ENCODE measurements around the gene STRN4. TPM values are rescaled to one million over a fixed set of nuclear protein-coding genes. Genes with fewer than 3 reads are reported as not detected.
"Not testable (repeated sequence)": the region's sequence is repeated elsewhere in the genome, so short reads cannot be mapped to it uniquely, and the experiment has no call there.

STRN4 gene
- polyA plus RNA-seq, 1 donor from 2014 or later = 153 TPM

DNA sequence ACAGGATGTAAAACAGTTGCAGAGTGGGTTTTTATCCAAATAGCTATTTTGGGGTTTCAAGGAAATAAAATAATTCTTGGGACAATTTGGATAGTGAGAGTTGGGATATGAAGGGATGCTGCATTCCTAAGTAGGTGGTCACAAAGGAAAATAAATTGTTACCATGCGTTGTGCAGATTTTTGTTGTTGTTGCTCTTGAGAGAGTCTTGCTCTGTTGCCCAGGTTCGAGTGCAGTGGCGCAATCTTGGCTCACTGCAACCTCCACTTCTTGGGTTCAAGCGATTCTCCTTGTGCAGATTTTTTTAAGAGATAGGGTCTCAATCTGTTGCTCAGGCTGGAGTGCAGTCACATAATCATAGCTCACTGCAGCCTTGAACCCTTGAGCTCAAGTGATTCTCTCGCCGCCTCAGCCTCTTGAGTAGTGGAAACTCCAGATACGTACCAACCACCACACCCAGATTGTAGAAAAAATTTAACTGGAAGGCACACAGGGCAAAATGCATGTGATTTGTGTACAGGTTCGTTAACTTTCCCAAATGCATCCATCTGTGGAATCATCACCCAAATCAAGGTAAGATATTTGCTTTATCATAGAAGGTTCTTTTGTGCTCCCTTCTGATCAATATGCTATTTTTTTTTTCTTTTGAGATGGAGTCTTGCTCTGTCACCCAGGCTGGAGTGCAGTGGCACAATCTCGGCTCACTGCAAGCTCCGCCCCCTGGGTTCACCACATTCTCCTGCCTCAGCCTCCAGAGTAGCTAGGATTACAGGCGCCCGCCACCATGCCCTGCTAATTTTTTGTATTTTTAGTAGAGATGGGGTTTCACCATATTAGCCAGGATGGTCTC lies 26.1 kb upstream of the STRN4 start:
- Histone ChIP-seq H3K79me2 (replicated peaks; ENCODE audit: insufficient read depth, low read length) (no peaks in the 10 kb centered on the region), H3K27ac (ENCODE audit: low read length) (no peak overlapping the region), H2AFZ (ENCODE audit: low read depth, low read length) (no peak overlapping the region), H3K9ac (ENCODE audit: low read length) (no peak overlapping the region), H3K4me2 (ENCODE audit: low read length) (no peak overlapping the region), H3K9me3 (ENCODE audit: low read length) (no peaks in the 10 kb centered on the region), H3F3A (ENCODE audit: insufficient read depth, low read length, poor library complexity, severe bottlenecking) (no peaks in the 10 kb centered on the region), H3K36me3 (ENCODE audit: insufficient read depth, low read length) (no peaks in the 10 kb centered on the region), H3K27me3 (ENCODE audit: insufficient read depth, low read depth, low read length) (no peaks in the 10 kb centered on the region), H3K4me3 (ENCODE audit: low read length) (no peak overlapping the region), H3K9me2 (ENCODE audit: insufficient read depth, low read length) (no peaks in the 10 kb centered on the region), H4K20me1 (ENCODE audit: insufficient read depth) (no peaks in the 10 kb centered on the region)
- TF ChIP-seq RAD21 (conservative IDR thresholded peaks at IDR 0.05) = no peak

DNA sequence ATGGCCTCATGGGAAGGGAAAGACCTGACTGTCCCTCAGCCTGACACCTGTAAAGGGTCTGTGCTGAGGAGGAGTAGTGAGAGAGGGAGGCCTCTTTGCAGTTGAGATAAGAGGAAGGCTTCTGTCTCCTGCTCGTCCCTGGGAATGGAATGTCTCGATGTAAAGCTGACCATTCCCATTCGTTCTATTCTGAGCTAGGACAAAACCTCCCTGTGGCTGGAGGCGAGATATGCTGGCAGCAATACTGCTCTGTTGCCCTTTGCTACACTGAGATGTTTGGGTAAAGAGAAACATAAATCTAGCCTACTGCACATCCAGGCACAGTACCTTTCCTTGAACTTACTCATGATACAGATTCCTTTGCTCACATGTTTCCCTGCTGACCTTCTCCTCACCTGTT lies 22.5 kb upstream of the STRN4 start:
- H3K27ac ChIP-seq (ENCODE audit: low read length); H4K20me1 ChIP-seq (ENCODE audit: insufficient read depth); H3K27me3 ChIP-seq (ENCODE audit: insufficient read depth, low read depth, low read length); H3K9me3 ChIP-seq (ENCODE audit: low read length); H2AFZ ChIP-seq (ENCODE audit: low read depth, low read length); H3K9me2 ChIP-seq (ENCODE audit: insufficient read depth, low read length); H3K79me2 ChIP-seq (replicated peaks; ENCODE audit: insufficient read depth, low read length); H3K36me3 ChIP-seq (ENCODE audit: insufficient read depth, low read length); H3F3A ChIP-seq (ENCODE audit: insufficient read depth, low read length, poor library complexity, severe bottlenecking); H3K9ac ChIP-seq (ENCODE audit: low read length); H3K4me3 ChIP-seq (ENCODE audit: low read length); H3K4me2 ChIP-seq (ENCODE audit: low read length): not testable (repeated sequence)

DNA sequence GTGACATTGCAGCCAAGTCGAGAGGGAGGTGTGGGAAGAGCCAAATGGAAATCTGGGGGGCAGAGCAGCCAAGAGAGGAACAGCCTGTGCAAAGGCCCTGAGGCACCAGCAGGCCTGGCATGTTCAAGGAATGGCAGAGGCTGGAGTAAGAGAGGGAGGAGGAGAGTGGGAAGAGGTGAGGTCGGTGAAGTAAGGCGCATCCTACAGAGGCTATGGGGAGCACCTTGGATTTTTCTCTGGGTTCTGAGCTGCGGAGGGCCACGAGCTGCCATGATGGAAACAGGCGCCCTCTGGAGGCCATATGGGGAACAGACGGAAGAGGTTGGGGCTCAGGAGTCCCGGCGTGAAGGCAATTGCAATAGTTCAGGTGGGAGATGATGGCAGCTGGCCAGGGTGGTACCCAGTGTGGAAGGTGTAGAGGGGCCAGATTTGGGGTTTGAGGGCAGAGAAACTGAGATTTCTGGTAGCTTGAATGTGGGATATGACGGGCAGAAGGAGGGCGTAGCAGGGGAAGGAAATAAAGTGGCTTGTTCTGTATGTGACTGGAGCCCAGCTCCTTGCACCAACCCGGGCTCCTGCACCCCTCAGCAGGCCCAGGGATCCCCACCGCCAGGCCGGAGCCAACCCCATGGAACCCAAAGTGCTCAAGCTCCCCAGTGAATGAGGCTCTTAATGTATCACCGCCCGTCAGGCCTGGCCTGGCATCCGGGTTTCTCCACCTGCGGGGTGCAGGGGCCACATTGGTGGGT lies 20.5 kb upstream of the STRN4 start:
- TF ChIP-seq CTCF (IDR thresholded peaks at IDR 0.05; ENCODE audit: poor library complexity, severe bottlenecking) (peak; percentile 34), EZH2 (IDR thresholded peaks at IDR 0.05; ENCODE audit: borderline replicate concordance, insufficient read depth, low read length, poor library complexity, severe bottlenecking) (no peak), POLR2AphosphoS5 (IDR thresholded peaks at IDR 0.05) (no peak)

GRCh38 chr19:46764817-46765291 lies 18.6 kb upstream of the STRN4 start:
- TF ChIP-seq MXI1 (conservative IDR thresholded peaks at IDR 0.05; ENCODE audit: poor library complexity, severe bottlenecking) (no peak), TAF1 (IDR thresholded peaks at IDR 0.05; ENCODE audit: low read depth) (no peak)
- TF ChIP-seq, protein P1, sequence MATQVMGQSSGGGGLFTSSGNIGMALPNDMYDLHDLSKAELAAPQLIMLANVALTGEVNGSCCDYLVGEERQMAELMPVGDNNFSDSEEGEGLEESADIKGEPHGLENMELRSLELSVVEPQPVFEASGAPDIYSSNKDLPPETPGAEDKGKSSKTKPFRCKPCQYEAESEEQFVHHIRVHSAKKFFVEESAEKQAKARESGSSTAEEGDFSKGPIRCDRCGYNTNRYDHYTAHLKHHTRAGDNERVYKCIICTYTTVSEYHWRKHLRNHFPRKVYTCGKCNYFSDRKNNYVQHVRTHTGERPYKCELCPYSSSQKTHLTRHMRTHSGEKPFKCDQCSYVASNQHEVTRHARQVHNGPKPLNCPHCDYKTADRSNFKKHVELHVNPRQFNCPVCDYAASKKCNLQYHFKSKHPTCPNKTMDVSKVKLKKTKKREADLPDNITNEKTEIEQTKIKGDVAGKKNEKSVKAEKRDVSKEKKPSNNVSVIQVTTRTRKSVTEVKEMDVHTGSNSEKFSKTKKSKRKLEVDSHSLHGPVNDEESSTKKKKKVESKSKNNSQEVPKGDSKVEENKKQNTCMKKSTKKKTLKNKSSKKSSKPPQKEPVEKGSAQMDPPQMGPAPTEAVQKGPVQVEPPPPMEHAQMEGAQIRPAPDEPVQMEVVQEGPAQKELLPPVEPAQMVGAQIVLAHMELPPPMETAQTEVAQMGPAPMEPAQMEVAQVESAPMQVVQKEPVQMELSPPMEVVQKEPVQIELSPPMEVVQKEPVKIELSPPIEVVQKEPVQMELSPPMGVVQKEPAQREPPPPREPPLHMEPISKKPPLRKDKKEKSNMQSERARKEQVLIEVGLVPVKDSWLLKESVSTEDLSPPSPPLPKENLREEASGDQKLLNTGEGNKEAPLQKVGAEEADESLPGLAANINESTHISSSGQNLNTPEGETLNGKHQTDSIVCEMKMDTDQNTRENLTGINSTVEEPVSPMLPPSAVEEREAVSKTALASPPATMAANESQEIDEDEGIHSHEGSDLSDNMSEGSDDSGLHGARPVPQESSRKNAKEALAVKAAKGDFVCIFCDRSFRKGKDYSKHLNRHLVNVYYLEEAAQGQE (IDR thresholded peaks at IDR 0.05; ENCODE audit: borderline replicate concordance) = no peak
- H4K20me1 ChIP-seq (ENCODE audit: insufficient read depth) = no peaks in the 10 kb centered on the region
- H3K27ac ChIP-seq (ENCODE audit: low read length) = no peak overlapping the region

More for the DNA sequence above, 20.5 kb upstream of the STRN4 start:
- H3K9ac ChIP-seq (ENCODE audit: low read length) = no peak overlapping the region
- no peak overlapping the region for H3K4me3 ChIP-seq (ENCODE audit: low read length)
- no peaks in the 10 kb centered on the region for H4K20me1 ChIP-seq (ENCODE audit: insufficient read depth)
- H3K79me2 ChIP-seq (replicated peaks; ENCODE audit: insufficient read depth, low read length) = no peaks in the 10 kb centered on the region
- H3K27ac ChIP-seq (ENCODE audit: low read length) = no peak overlapping the region
- no peak overlapping the region for H2AFZ ChIP-seq (ENCODE audit: low read depth, low read length)
- H3F3A ChIP-seq (ENCODE audit: insufficient read depth, low read length, poor library complexity, severe bottlenecking) = no peaks in the 10 kb centered on the region
- H3K36me3 ChIP-seq (ENCODE audit: insufficient read depth, low read length) = no peaks in the 10 kb centered on the region
- no peak overlapping the region for H3K4me2 ChIP-seq (ENCODE audit: low read length)
- H3K9me3 ChIP-seq (ENCODE audit: low read length) = no peaks in the 10 kb centered on the region
- no peaks in the 10 kb centered on the region for H3K9me2 ChIP-seq (ENCODE audit: insufficient read depth, low read length)
- H3K27me3 ChIP-seq (ENCODE audit: insufficient read depth, low read depth, low read length) = no peaks in the 10 kb centered on the region

More at GRCh38 chr19:46764817-46765291, 18.6 kb upstream of the STRN4 start:
- Histone ChIP-seq H3K9ac (ENCODE audit: low read length) (no peak overlapping the region), H3K9me3 (ENCODE audit: low read length) (no peaks in the 10 kb centered on the region), H3K4me3 (ENCODE audit: low read length) (no peak overlapping the region), H3F3A (ENCODE audit: insufficient read depth, low read length, poor library complexity, severe bottlenecking) (no peaks in the 10 kb centered on the region), H2AFZ (ENCODE audit: low read depth, low read length) (no peak overlapping the region), H3K36me3 (ENCODE audit: insufficient read depth, low read length) (no peaks in the 10 kb centered on the region), H3K79me2 (replicated peaks; ENCODE audit: insufficient read depth, low read length) (no peaks in the 10 kb centered on the region), H3K27me3 (ENCODE audit: insufficient read depth, low read depth, low read length) (no peaks in the 10 kb centered on the region), H3K9me2 (ENCODE audit: insufficient read depth, low read length) (no peaks in the 10 kb centered on the region), H3K4me2 (ENCODE audit: low read length) (no peak overlapping the region)

Measured in neural cell (in vitro differentiated cells).